HepG2 (cell line): ENCODE measurements around the gene RTP2. TPM values are rescaled to one million over a fixed set of nuclear protein-coding genes. Genes with fewer than 3 reads are reported as not detected.

Experiments used
- ATAC-seq: fragments of 200-7000 bp; cut with Tn5 transposase; 3 replicates; pipeline ENCODE4 v1.9.1; 2020; ENCODE audit warnings: mild to moderate bottlenecking, moderate library complexity
- BruUV-seq: library from RNA; stranded (reverse); fragments of 400-500 nt; replicated peaks from 2 replicates; lab custom pipeline; 2021; lab: Mats Ljungman, UMichigan
- CTCF ChIA-PET: fragments of 300-600 bp; formaldehyde crosslinking; extraction: SDS; loops from one replicate; lab custom pipeline; 2021; ENCODE audit warnings: low total read pairs, inconsistent platforms, low intra/inter-chr PET ratio; lab: Yijun Ruan, JAX
- POLR2A ChIA-PET: fragments of 350-600 bp; sonication (Branson Sonifier 250); formaldehyde crosslinking; loops from one replicate; lab custom pipeline; 2020; ENCODE audit warnings: antibody characterized with exemption, inconsistent platforms; lab: Yijun Ruan, JAX
- DNase-seq: peaks from one replicate; pipeline ENCODE4 v3.0.0-alpha.2; 2015; ENCODE audit warnings: low spot score
- FAIRE-seq: peaks from 3 replicates; lab custom pipeline; 2011; peaks lifted over from hg19 to GRCh38; lab: Jason Lieb, UNC
- H2AFZ ChIP-seq: one replicate; pipeline ENCODE4 v1.6.1; 2011; ENCODE audit warnings: low read length, inconsistent platforms
- H3K27ac ChIP-seq: fragments of 300-600 bp; 3 replicates; pipeline ENCODE4 v1.8.0; 2011; ENCODE audit warnings: mixed run types, mild to moderate bottlenecking, mixed read lengths, low read length, inconsistent platforms; ENCODE audit not compliant: insufficient read depth; ENCODE audit errors: extremely low read length
- H3K27me3 ChIP-seq, 2 experiments: fragments of 200-600 bp in 1 of 2; 2 replicates in 1 of 2; 3 replicates in 1 of 2; pipeline versions ENCODE4 v1.6.0 to v1.8.0; 2011; ENCODE audit warnings: low read length in 2 of 2, mild to moderate bottlenecking in 2 of 2, moderate library complexity in 2 of 2, inconsistent platforms in 1 of 2; ENCODE audit not compliant: insufficient read depth in 2 of 2, control insufficient read depth in 1 of 2
- H3K36me3 ChIP-seq, 2 experiments: fragments of 200-600 bp in 1 of 2; replicated peaks in 1 of 2; 2 replicates in 1 of 2; 3 replicates in 1 of 2; pipeline versions ENCODE4 v1.5.1 to v1.8.0; 2011; ENCODE audit warnings: low read length in 2 of 2, inconsistent platforms in 1 of 2; ENCODE audit not compliant: insufficient read depth in 2 of 2, control insufficient read depth in 1 of 2
- H3K4me1 ChIP-seq: 2 replicates; pipeline ENCODE4 v1.5.1; 2012; ENCODE audit warnings: low read length, inconsistent platforms; ENCODE audit not compliant: insufficient read depth
- H3K4me2 ChIP-seq: 2 replicates; pipeline ENCODE4 v1.6.0; 2011; ENCODE audit warnings: low read depth, low read length, inconsistent platforms
- H3K4me3 ChIP-seq, 3 experiments: fragments of 200-600 bp in 1 of 3; sonication (generic), shearing (Covaris generic) in 1 of 3; replicated peaks in 1 of 3; 2 replicates each; pipeline ENCODE4 v1.5.1; 2011 to 2016; ENCODE audit warnings: low read length in 3 of 3, inconsistent platforms in 2 of 3, low read depth in 2 of 3, mild to moderate bottlenecking in 2 of 3, control low read depth in 1 of 3, mixed read lengths in 1 of 3; ENCODE audit not compliant: insufficient read depth in 1 of 3
- H3K79me2 ChIP-seq: one replicate; pipeline ENCODE4 v1.6.1; 2011; ENCODE audit warnings: low read length, inconsistent platforms; ENCODE audit not compliant: insufficient read depth
- H3K9ac ChIP-seq: 2 replicates; pipeline ENCODE4 v1.6.0; 2011; ENCODE audit warnings: mild to moderate bottlenecking, low read depth, low read length, inconsistent platforms; ENCODE audit not compliant: insufficient read depth
- H3K9me3 ChIP-seq: 2 replicates; pipeline ENCODE4 v1.5.1; 2012; ENCODE audit warnings: mild to moderate bottlenecking, low read length
- H4K20me1 ChIP-seq: 2 replicates; pipeline ENCODE4 v1.6.0; 2011; ENCODE audit warnings: inconsistent platforms, mild to moderate bottlenecking, low read length, moderate library complexity; ENCODE audit not compliant: insufficient read depth
- DR1 ChIP-seq: sonication (generic); formaldehyde crosslinking; IDR thresholded peaks from 2 replicates; pipeline ENCODE4 v1.8.0; 2021; ENCODE audit warnings: mild to moderate bottlenecking, missing genetic modification reagents, inconsistent platforms
- NFE2L2 ChIP-seq: fragments of 150-350 bp; IDR thresholded peaks from 2 replicates; pipeline ENCODE4 v1.6.1; 2014; ENCODE audit warnings: low read length
- PAF1 ChIP-seq: IDR thresholded peaks from 2 replicates; pipeline ENCODE4 v1.6.1; 2016; ENCODE audit warnings: missing genetic modification reagents, missing compliant biosample characterization
- PAXIP1 ChIP-seq: sonication (generic); formaldehyde crosslinking; conservative IDR thresholded peaks from 2 replicates; pipeline ENCODE4 v1.4.0; 2020; ENCODE audit warnings: mild to moderate bottlenecking, missing genetic modification reagents, moderate library complexity
- TARDBP ChIP-seq: sonication (generic); formaldehyde crosslinking; IDR thresholded peaks from 2 replicates; pipeline ENCODE4 v1.8.0; 2022; ENCODE audit warnings: mild to moderate bottlenecking, missing genetic modification reagents
- TCF12 ChIP-seq, 2 experiments: fragments of 450-650 bp in 1 of 2; sonication (generic) in 1 of 2; formaldehyde crosslinking in 1 of 2; IDR thresholded peaks; 2 replicates each; pipeline versions ENCODE4 v1.6.1 to v1.8.0; 2017 to 2022; ENCODE audit warnings: antibody characterized with exemption in 1 of 2, mild to moderate bottlenecking in 1 of 2, missing genetic modification reagents in 1 of 2, moderate library complexity in 1 of 2
- TEAD3 ChIP-seq: optimal IDR thresholded peaks from 2 replicates; pipeline ENCODE3; 2016; ENCODE audit warnings: borderline replicate concordance
- ZBTB39 ChIP-seq: sonication (generic); formaldehyde crosslinking; IDR thresholded peaks from 2 replicates; pipeline ENCODE4 v1.5.0; 2020; ENCODE audit warnings: missing genetic modification reagents
- ZFP36L2 ChIP-seq: sonication (generic); formaldehyde crosslinking; IDR thresholded peaks from 2 replicates; pipeline ENCODE4 v1.4.0; 2020; ENCODE audit warnings: missing genetic modification reagents
- ZNF468 ChIP-seq: sonication (generic); formaldehyde crosslinking; IDR thresholded peaks from 2 replicates; pipeline ENCODE4 v1.8.0; 2022; ENCODE audit warnings: mild to moderate bottlenecking, moderate library complexity, missing genetic modification reagents
- ZNF496 ChIP-seq: sonication (generic); formaldehyde crosslinking; IDR thresholded peaks from 2 replicates; pipeline ENCODE4 v1.8.1; 2023; ENCODE audit warnings: mild to moderate bottlenecking, moderate library complexity, missing genetic modification reagents; ENCODE audit not compliant: insufficient replicate concordance
- ZNF577 ChIP-seq: sonication (generic); formaldehyde crosslinking; IDR thresholded peaks from 2 replicates; pipeline ENCODE4 v1.4.0; 2020; ENCODE audit warnings: mild to moderate bottlenecking, low read depth, missing genetic modification reagents, borderline replicate concordance
- ZNF790 ChIP-seq: sonication (generic); formaldehyde crosslinking; IDR thresholded peaks from 2 replicates; pipeline ENCODE4 v1.8.0; 2022; ENCODE audit warnings: missing genetic modification reagents, mild to moderate bottlenecking, borderline replicate concordance
- ZSCAN30 ChIP-seq: sonication (generic); formaldehyde crosslinking; IDR thresholded peaks from 2 replicates; pipeline ENCODE4 v1.5.0; 2020; ENCODE audit warnings: mild to moderate bottlenecking, missing genetic modification reagents
- WGBS: methylation state at CpG from one replicate; pipeline ENCODE4 v1.1.6; 2017; ENCODE audit warnings: low lambda C conversion rate; 5-methylcytosine and 5-hydroxymethylcytosine counted together
- in situ Hi-C: cut with HindIII; loops from 2 replicates; pipeline ENCODE4 v1.10.0; 2017; ENCODE audit warnings: low pct_unique_long_range_greater_than_20kb; ENCODE audit not compliant: extremely low pct_ligation_motif_present
- intact Hi-C: fragments of 100-400 bp; cut with micrococcal nuclease; formaldehyde crosslinking; loops from one replicate; pipeline ENCODE4 v1.10.0; 2022; ENCODE audit not compliant: unreplicated experiment
- polyA plus RNA-seq, 8 experiments: library from polyadenylated mRNA; depleted of rRNA in 3 of 8; stranded (reverse) in 7 of 8; unstranded in 1 of 8; fragments of >200 nt; fragmentation: Illumina TruSeq in 4 of 8; extraction: Trizol in 4 of 8; gene quantifications; 2 replicates each; pipeline versions ENCODE4 v1.2.1 to v1.2.3, GENCODE V29; 2011 to 2016; ENCODE audit warnings: low read depth in 4 of 8, missing spikeins in 1 of 8, mixed read lengths in 1 of 8; ENCODE audit not compliant: insufficient read depth in 1 of 8
- total RNA-seq, 5 experiments: library from RNA; depleted of rRNA; stranded (reverse); fragments of >200 nt; fragmentation: Illumina TruSeq; extraction: Trizol; gene quantifications; 2 replicates each; pipeline ENCODE4 v1.2.3, GENCODE V29; 2016; ENCODE audit warnings: low read depth in 1 of 5
- TF ChIP-seq, protein P1 (sequence below): sonication (generic); formaldehyde crosslinking; conservative IDR thresholded peaks from 2 replicates; pipeline ENCODE4 v1.5.0; 2020; ENCODE audit warnings: missing genetic modification reagents

The RTP2 gene
- total and polyA plus RNA-seq, 2 of the 13 experiments (the other 11 are each of a cell fraction or from before 2014, with no cell fraction given): not detected

DNA sequence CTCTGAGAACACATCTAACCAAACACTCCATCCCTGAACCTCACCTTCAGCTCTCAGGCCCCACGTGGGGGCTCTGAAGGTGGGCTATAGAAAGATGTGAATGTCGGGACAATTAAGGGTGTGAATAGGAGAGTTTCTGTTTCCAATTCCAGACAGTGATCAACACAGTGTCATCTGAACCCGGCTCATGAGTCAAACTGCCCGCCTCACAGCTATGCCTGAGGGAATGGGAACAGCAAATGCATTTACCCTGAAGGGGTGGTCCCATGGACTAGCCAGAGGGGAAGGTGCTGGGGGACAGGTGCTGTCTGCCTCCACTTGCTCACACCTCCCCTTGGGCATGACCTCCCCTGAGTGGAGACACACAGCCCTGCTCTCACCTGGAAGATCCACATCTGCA is 6.3 kb downstream of the RTP2 start:
- no peak overlapping the region for H2AFZ ChIP-seq
- FAIRE-seq (no peak), DNase-seq (no peak), ATAC-seq (no peak)
- H3K4me3 ChIP-seq: no peak overlapping the region
- no peak overlapping the region for H3K9ac ChIP-seq
- WGBS: 10% methylated on average over 4 of the region's 4 CpGs
- in situ Hi-C loops: no loop called here
- no peaks in the 10 kb centered on the region for H3K4me1 ChIP-seq
- peaks cover 0 to 11% of the 10 kb centered on the region in 2 experiments; a peak in 2 of 5 replicates for H3K27me3 ChIP-seq
- no peaks in the 10 kb centered on the region for H4K20me1 ChIP-seq
- BruUV-seq: no TSS peak
- CTCF ChIA-PET: no interaction called here
- no peak overlapping the region for H3K4me2 ChIP-seq
- no peaks in the 10 kb centered on the region for H3K9me3 ChIP-seq
- H3K27ac ChIP-seq: no peak overlapping the region
- POLR2A ChIA-PET: no interaction called here
- H3K36me3 ChIP-seq: no peaks in the 10 kb centered on the region
- intact Hi-C loops: no loop called here
- H3K79me2 ChIP-seq: no peaks in the 10 kb centered on the region
- TF ChIP-seq ZNF496 (CRISPR knock-in tag) (no peak), DR1 (CRISPR knock-in tag) (no peak), NFE2L2 (no peak), ZNF577 (no peak), ZFP36L2 (CRISPR knock-in tag) (no peak), ZBTB39 (CRISPR knock-in tag) (no peak), ZSCAN30 (CRISPR knock-in tag) (no peak), TEAD3 (CRISPR knock-in tag) (no peak), ZNF468 (CRISPR knock-in tag) (no peak), PAF1 (CRISPR knock-in tag) (no peak), PAXIP1 (CRISPR knock-in tag) (no peak), ZNF790 (CRISPR knock-in tag) (no peak), TARDBP (CRISPR knock-in tag) (no peak), TCF12 (IDR thresholded peaks at IDR 0.05) (no peak), TCF12 (CRISPR knock-in tag; IDR thresholded peaks at IDR 0.05) (no peak)
- TF ChIP-seq, protein P1, sequence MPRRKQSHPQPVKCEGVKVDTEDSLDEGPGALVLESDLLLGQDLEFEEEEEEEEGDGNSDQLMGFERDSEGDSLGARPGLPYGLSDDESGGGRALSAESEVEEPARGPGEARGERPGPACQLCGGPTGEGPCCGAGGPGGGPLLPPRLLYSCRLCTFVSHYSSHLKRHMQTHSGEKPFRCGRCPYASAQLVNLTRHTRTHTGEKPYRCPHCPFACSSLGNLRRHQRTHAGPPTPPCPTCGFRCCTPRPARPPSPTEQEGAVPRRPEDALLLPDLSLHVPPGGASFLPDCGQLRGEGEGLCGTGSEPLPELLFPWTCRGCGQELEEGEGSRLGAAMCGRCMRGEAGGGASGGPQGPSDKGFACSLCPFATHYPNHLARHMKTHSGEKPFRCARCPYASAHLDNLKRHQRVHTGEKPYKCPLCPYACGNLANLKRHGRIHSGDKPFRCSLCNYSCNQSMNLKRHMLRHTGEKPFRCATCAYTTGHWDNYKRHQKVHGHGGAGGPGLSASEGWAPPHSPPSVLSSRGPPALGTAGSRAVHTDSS: no peak
